HCT116 (cell line): ENCODE measurements around the gene CUEDC2. TPM values are rescaled to one million over a fixed set of nuclear protein-coding genes. Genes with fewer than 3 reads are reported as not detected.

ENCODE experiments used
- ATAC-seq: fragments of 200-7000 bp; cut with Tn5 transposase; 2 replicates; pipeline ENCODE4 v1.9.1; 2020; ENCODE audit warnings: mild to moderate bottlenecking, moderate library complexity
- BruUV-seq: library from RNA; stranded (reverse); fragments of 400-500 nt; replicated peaks from 2 replicates; lab custom pipeline; 2021; lab: Mats Ljungman, UMichigan
- CTCF ChIA-PET: fragments of 300-600 bp; sonication (Branson Sonifier 250); formaldehyde crosslinking; loops from one replicate; lab custom pipeline; 2021; ENCODE audit warnings: antibody characterized with exemption; lab: Charles Lee
- POLR2A ChIA-PET: fragments of 300-600, 350-600 bp; sonication (Branson Sonifier 250); formaldehyde crosslinking; loops from one replicate; lab custom pipeline; 2021; ENCODE audit warnings: antibody characterized with exemption; lab: Charles Lee
- RAD21 ChIA-PET, 2 experiments: fragments of 300-600 bp; sonication (Branson Sonifier 250); formaldehyde crosslinking; loops; one replicate each; lab custom pipeline; 2023; ENCODE audit warnings: low total read pairs in 2 of 2; ENCODE audit not compliant: uncharacterized antibody in 2 of 2, unreplicated experiment in 2 of 2, low non-redundant PET in 1 of 2; lab: Charles Lee
- DNase-seq: peaks from one replicate; pipeline ENCODE4 v3.0.0-alpha.2; 2010; ENCODE audit warnings: low read depth, low spot score
- H2AFZ ChIP-seq: fragments of 200-600 bp; shearing (Covaris generic), sonication (generic); 2 replicates; pipeline ENCODE4 v1.6.1; 2017; ENCODE audit warnings: low read depth, mixed run types, mixed read lengths, antibody characterized with exemption, low read length; ENCODE audit not compliant: poor library complexity, severe bottlenecking
- H3K27ac ChIP-seq: 2 replicates; pipeline ENCODE4 v1.5.1; 2012; ENCODE audit warnings: low read depth, low read length
- H3K27me3 ChIP-seq: fragments of 200-600 bp; sonication (generic); 2 replicates; pipeline ENCODE4 v1.6.1; 2016; ENCODE audit warnings: mixed run types, low read length, mixed read lengths; ENCODE audit not compliant: insufficient read depth
- H3K36me3 ChIP-seq, 2 experiments: fragments of 200-500 bp in 1 of 2; fragments of 200-600 bp in 1 of 2; sonication (Bioruptor generic) in 1 of 2; sonication (generic) in 1 of 2; 2 replicates each; pipeline versions ENCODE4 v1.5.1 to v1.6.1; 2014 to 2016; ENCODE audit warnings: low read length in 2 of 2, inconsistent platforms in 1 of 2, mixed read lengths in 1 of 2, mixed run types in 1 of 2; ENCODE audit not compliant: insufficient read depth in 2 of 2, control insufficient read depth in 1 of 2
- H3K4me1 ChIP-seq, 2 experiments: fragments of 200-600 bp in 1 of 2; sonication (generic) in 1 of 2; 2 replicates each; pipeline versions ENCODE4 v1.5.1 to v1.6.1; 2012 to 2017; ENCODE audit warnings: low read length in 2 of 2, inconsistent platforms in 1 of 2, mild to moderate bottlenecking in 1 of 2, mixed read lengths in 1 of 2, mixed run types in 1 of 2, moderate library complexity in 1 of 2; ENCODE audit not compliant: insufficient read depth in 2 of 2, control insufficient read depth in 1 of 2
- H3K4me2 ChIP-seq: fragments of 200-600 bp; sonication (generic); 2 replicates; pipeline ENCODE4 v1.6.1; 2017; ENCODE audit warnings: mixed run types, low read length, mixed read lengths
- H3K4me3 ChIP-seq, 2 experiments: fragments of 200-600 bp in 1 of 2; sonication (generic) in 1 of 2; replicated peaks in 1 of 2; 2 replicates each; pipeline ENCODE4 v1.5.1; 2011 to 2016; ENCODE audit warnings: low read length in 2 of 2, control low read depth in 1 of 2, low read depth in 1 of 2, mild to moderate bottlenecking in 1 of 2, mixed read lengths in 1 of 2, mixed run types in 1 of 2
- H3K79me2 ChIP-seq: fragments of 200-600 bp; sonication (generic); 2 replicates; pipeline ENCODE4 v1.6.1; 2017; ENCODE audit warnings: mild to moderate bottlenecking, mixed run types, low read length, moderate library complexity, mixed read lengths; ENCODE audit not compliant: insufficient read depth
- H3K9ac ChIP-seq: fragments of 200-600 bp; sonication (generic); 2 replicates; pipeline ENCODE4 v1.6.1; 2016; ENCODE audit warnings: low read length, mixed read lengths
- H3K9me2 ChIP-seq: fragments of 200-600 bp; sonication (generic), shearing (Covaris generic); 2 replicates; pipeline ENCODE4 v1.6.1; 2017; ENCODE audit warnings: mixed run types, mild to moderate bottlenecking, moderate library complexity; ENCODE audit not compliant: insufficient read depth
- H3K9me3 ChIP-seq, 2 experiments: fragments of 200-500 bp in 1 of 2; fragments of 200-600 bp in 1 of 2; sonication (Bioruptor generic) in 1 of 2; sonication (generic) in 1 of 2; 2 replicates each; pipeline ENCODE4 v1.6.1; 2014 to 2017; ENCODE audit warnings: low read length in 2 of 2, mixed read lengths in 2 of 2, inconsistent platforms in 1 of 2, low read depth in 1 of 2, mild to moderate bottlenecking in 1 of 2, mixed run types in 1 of 2, moderate library complexity in 1 of 2; ENCODE audit not compliant: control insufficient read depth in 1 of 2, insufficient read depth in 1 of 2
- H4K20me1 ChIP-seq: fragments of 200-600 bp; sonication (generic), shearing (Covaris generic); 2 replicates; pipeline ENCODE4 v1.6.1; 2017; ENCODE audit warnings: mixed run types, mild to moderate bottlenecking, moderate library complexity; ENCODE audit not compliant: insufficient read depth
- ATF3 ChIP-seq: IDR thresholded peaks from 2 replicates; pipeline ENCODE4 v1.6.1; 2012
- CBX3 ChIP-seq: IDR thresholded peaks from 2 replicates; pipeline ENCODE4 v1.6.1; 2012; ENCODE audit warnings: low read depth
- CEBPB ChIP-seq: IDR thresholded peaks from 2 replicates; pipeline ENCODE4 v1.6.1; 2012; ENCODE audit warnings: low read depth
- ELF1 ChIP-seq: IDR thresholded peaks from 2 replicates; pipeline ENCODE4 v1.6.1; 2012; ENCODE audit warnings: low read depth, borderline replicate concordance
- EZH2 ChIP-seq: fragments of 200-600 bp; sonication (generic); IDR thresholded peaks from 2 replicates; pipeline ENCODE4 v1.6.1; 2017; ENCODE audit warnings: antibody characterized with exemption, mixed run types
- FOSL1 ChIP-seq: IDR thresholded peaks from 2 replicates; pipeline ENCODE4 v1.6.1; 2012; ENCODE audit warnings: low read depth
- JUND ChIP-seq: IDR thresholded peaks from 2 replicates; pipeline ENCODE4 v1.6.1; 2012
- POLR2A ChIP-seq: IDR thresholded peaks from 2 replicates; pipeline ENCODE4 v1.7.0; 2011; ENCODE audit warnings: borderline replicate concordance; ENCODE audit not compliant: insufficient read depth, insufficient read length; ENCODE audit errors: extremely low read depth
- POLR2AphosphoS5 ChIP-seq: IDR thresholded peaks from 2 replicates; pipeline ENCODE4 v1.6.1; 2011; ENCODE audit warnings: mild to moderate bottlenecking, low read depth, low read length, moderate library complexity
- RAD21 ChIP-seq: IDR thresholded peaks from 2 replicates; pipeline ENCODE4 v1.6.1; 2012; ENCODE audit warnings: low read depth, mild to moderate bottlenecking
- SIN3A ChIP-seq: IDR thresholded peaks from 2 replicates; pipeline ENCODE4 v1.6.1; 2012; ENCODE audit warnings: low read depth
- SP1 ChIP-seq: IDR thresholded peaks from 2 replicates; pipeline ENCODE4 v1.6.1; 2012; ENCODE audit warnings: low read depth
- SRF ChIP-seq: IDR thresholded peaks from 2 replicates; pipeline ENCODE4 v1.6.1; 2012; ENCODE audit warnings: low read depth
- ZFX ChIP-seq: fragments of 450-650 bp; IDR thresholded peaks from 2 replicates; pipeline ENCODE4 v1.6.1; 2017
- ZNF274 ChIP-seq: fragments of 200-500 bp; sonication (Bioruptor generic); IDR thresholded peaks from 2 replicates; pipeline ENCODE4 v1.6.1; 2014; ENCODE audit warnings: mild to moderate bottlenecking, low read depth, low read length, inconsistent platforms
- intact Hi-C: fragments of 100-400 bp; cut with micrococcal nuclease; formaldehyde crosslinking; loops from 2 replicates; pipeline ENCODE4 v1.10.0; 2022
- total RNA-seq: library from RNA; stranded (reverse); gene quantifications from one replicate; pipeline ENCODE4 v1.2.1, GENCODE V29; 2021; ENCODE audit not compliant: unreplicated experiment
- TF ChIP-seq, protein P1 (sequence below), 3 experiments: fragments of 200-600 bp in 1 of 3; sonication (generic) in 1 of 3; IDR thresholded peaks in 2 of 3; conservative IDR thresholded peaks in 1 of 3; 2 replicates each; pipeline ENCODE4 v1.5.1; 2012 to 2017; ENCODE audit warnings: low read depth in 2 of 3, low read length in 2 of 3, antibody characterized with exemption in 1 of 3, borderline replicate concordance in 1 of 3, control low read depth in 1 of 3, mild to moderate bottlenecking in 1 of 3, mixed read lengths in 1 of 3, mixed run types in 1 of 3, moderate library complexity in 1 of 3; ENCODE audit not compliant: insufficient read depth in 1 of 3
- TF ChIP-seq, protein P2 (sequence below): IDR thresholded peaks from 2 replicates; pipeline ENCODE4 v1.6.1; 2011; ENCODE audit warnings: mild to moderate bottlenecking, low read length, moderate library complexity; ENCODE audit not compliant: insufficient replicate concordance; ENCODE audit errors: extremely low read depth

CUEDC2 gene
- total RNA-seq, 1 experiment from 2014 or later = 96.7 TPM

GRCh38 chr10:102451105-102451969, 19.0 kb upstream of the CUEDC2 start, which contains the start of gene C10orf95:
Gene C10orf95, minus strand, starts transcription at chr10:102451543. Its CDS starts 450 bp downstream, at chr10:102451093.
- ChIA-PET RAD21 (interaction anchor here in 1 of 2 experiments (1.0 to 1.6 kb wide), 2 partner anchors 29 to 132 kb away, joined by 3 to 4 read pairs; no protein-coding TSS in a partner anchor), POLR2A (interaction anchor here (0.7 to 6.1 kb wide), 8 partner anchors 10 to 193 kb away, joined by 3 to 39 read pairs (median 6); partner anchors contain the start of genes CUEDC2, FBXL15 and TRIM8)
- peaks cover 35% of the 10 kb centered on the region for H3K79me2 ChIP-seq
- H3K27ac ChIP-seq = peak within 1 kb of the TSS; percentile 98
- H3K4me3 ChIP-seq = peak within 1 kb of the TSS; percentile 72 to 100
- TF ChIP-seq RAD21 (no peak), CEBPB (no peak), ZNF274 (no peak), ATF3 (no peak), JUND (no peak), SRF (no peak), POLR2A (no peak), POLR2AphosphoS5 (no peak), ELF1 (no peak), SP1 (no peak), ZFX (no peak), EZH2 (no peak), FOSL1 (no peak), SIN3A (no peak), CBX3 (no peak)
- TF ChIP-seq, protein P1, sequence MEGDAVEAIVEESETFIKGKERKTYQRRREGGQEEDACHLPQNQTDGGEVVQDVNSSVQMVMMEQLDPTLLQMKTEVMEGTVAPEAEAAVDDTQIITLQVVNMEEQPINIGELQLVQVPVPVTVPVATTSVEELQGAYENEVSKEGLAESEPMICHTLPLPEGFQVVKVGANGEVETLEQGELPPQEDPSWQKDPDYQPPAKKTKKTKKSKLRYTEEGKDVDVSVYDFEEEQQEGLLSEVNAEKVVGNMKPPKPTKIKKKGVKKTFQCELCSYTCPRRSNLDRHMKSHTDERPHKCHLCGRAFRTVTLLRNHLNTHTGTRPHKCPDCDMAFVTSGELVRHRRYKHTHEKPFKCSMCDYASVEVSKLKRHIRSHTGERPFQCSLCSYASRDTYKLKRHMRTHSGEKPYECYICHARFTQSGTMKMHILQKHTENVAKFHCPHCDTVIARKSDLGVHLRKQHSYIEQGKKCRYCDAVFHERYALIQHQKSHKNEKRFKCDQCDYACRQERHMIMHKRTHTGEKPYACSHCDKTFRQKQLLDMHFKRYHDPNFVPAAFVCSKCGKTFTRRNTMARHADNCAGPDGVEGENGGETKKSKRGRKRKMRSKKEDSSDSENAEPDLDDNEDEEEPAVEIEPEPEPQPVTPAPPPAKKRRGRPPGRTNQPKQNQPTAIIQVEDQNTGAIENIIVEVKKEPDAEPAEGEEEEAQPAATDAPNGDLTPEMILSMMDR (IDR thresholded peaks at IDR 0.05 in 2 of 3, conservative IDR thresholded peaks at IDR 0.05 in 1 of 3; ENCODE audit: borderline replicate concordance in 1 of 3, insufficient read depth in 1 of 3, low read depth in 2 of 3, low read length in 2 of 3) = no peak
- TF ChIP-seq, protein P2, sequence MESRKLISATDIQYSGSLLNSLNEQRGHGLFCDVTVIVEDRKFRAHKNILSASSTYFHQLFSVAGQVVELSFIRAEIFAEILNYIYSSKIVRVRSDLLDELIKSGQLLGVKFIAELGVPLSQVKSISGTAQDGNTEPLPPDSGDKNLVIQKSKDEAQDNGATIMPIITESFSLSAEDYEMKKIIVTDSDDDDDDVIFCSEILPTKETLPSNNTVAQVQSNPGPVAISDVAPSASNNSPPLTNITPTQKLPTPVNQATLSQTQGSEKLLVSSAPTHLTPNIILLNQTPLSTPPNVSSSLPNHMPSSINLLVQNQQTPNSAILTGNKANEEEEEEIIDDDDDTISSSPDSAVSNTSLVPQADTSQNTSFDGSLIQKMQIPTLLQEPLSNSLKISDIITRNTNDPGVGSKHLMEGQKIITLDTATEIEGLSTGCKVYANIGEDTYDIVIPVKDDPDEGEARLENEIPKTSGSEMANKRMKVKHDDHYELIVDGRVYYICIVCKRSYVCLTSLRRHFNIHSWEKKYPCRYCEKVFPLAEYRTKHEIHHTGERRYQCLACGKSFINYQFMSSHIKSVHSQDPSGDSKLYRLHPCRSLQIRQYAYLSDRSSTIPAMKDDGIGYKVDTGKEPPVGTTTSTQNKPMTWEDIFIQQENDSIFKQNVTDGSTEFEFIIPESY = no peak
- TF ChIP-seq, all 23 proteins: peak for 0
- H2AFZ ChIP-seq = no peak within 1 kb of the TSS
- DNase-seq (no peak), ATAC-seq (peak; percentile 20)
- H3K9me2 ChIP-seq = no peaks in the 10 kb centered on the region
- CTCF ChIA-PET = interaction anchor here (0.9 to 2.7 kb wide), 7 partner anchors 10 to 220 kb away, joined by 3 to 16 read pairs (median 3); partner anchors contain the start of genes CUEDC2 and FBXL15
- no peaks in the 10 kb centered on the region for H4K20me1 ChIP-seq
- peak within 1 kb of the TSS; percentile 97 for H3K9ac ChIP-seq
- no peaks in the 10 kb centered on the region for H3K27me3 ChIP-seq
- peak within 1 kb of the TSS; percentile 98 for H3K4me2 ChIP-seq
- TSS peak; percentile 28 for BruUV-seq
- intact Hi-C loops = loop anchor here (2.0 kb wide), 1 partner anchor 57 kb away; the partner anchor contains the start of gene NFKB2
- peaks cover 4 to 13% of the 10 kb centered on the region in 2 experiments; a peak in 2 of 4 replicates for H3K36me3 ChIP-seq
- H3K4me1 ChIP-seq = peaks cover 28 to 38% of the 10 kb centered on the region in 2 experiments
- no peaks in the 10 kb centered on the region for H3K9me3 ChIP-seq
